MM.1S (cell line): ENCODE measurements around the gene RHBDL1.

ENCODE experiments used
- EZH2 ChIP-seq: fragments of 300-600 bp; sonication (generic); optimal IDR thresholded peaks from 2 replicates; pipeline ENCODE3; 2017; ENCODE audit warnings: low read depth, mild to moderate bottlenecking, antibody characterized with exemption, low read length, mixed read lengths
- EZH2phosphoT487 ChIP-seq: fragments of 300-600 bp; sonication (generic); IDR thresholded peaks from 2 replicates; pipeline ENCODE4 v1.6.1; 2018; ENCODE audit warnings: antibody characterized with exemption, low read length
- TF ChIP-seq, protein P1 (sequence below): fragments of 300-600 bp; sonication (generic); IDR thresholded peaks from 2 replicates; pipeline ENCODE4 v1.5.1; 2016; ENCODE audit warnings: antibody characterized with exemption, low read length, mixed read lengths

DNA sequence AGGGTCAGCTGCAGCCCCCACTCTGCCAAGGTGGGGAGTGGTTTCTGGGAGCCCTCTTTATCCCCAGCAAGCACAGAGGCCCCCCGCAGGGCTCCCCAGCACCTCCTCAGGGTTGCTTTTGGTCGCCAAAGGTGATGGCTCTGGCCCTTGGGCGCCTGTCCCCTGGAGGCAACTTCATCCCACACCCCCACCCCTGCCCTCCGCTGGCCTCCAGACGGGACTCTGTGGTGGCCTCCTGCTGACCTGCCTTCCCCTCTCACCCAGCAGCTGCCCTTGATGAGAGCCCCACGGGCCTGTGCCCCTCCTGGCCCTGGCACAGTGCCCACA lies 15.4 kb upstream of the RHBDL1 start:
- TF ChIP-seq, protein P1, sequence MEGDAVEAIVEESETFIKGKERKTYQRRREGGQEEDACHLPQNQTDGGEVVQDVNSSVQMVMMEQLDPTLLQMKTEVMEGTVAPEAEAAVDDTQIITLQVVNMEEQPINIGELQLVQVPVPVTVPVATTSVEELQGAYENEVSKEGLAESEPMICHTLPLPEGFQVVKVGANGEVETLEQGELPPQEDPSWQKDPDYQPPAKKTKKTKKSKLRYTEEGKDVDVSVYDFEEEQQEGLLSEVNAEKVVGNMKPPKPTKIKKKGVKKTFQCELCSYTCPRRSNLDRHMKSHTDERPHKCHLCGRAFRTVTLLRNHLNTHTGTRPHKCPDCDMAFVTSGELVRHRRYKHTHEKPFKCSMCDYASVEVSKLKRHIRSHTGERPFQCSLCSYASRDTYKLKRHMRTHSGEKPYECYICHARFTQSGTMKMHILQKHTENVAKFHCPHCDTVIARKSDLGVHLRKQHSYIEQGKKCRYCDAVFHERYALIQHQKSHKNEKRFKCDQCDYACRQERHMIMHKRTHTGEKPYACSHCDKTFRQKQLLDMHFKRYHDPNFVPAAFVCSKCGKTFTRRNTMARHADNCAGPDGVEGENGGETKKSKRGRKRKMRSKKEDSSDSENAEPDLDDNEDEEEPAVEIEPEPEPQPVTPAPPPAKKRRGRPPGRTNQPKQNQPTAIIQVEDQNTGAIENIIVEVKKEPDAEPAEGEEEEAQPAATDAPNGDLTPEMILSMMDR, result no peak
- TF ChIP-seq EZH2phosphoT487 (no peak), EZH2 (no peak)
